8988T (cell line): ENCODE measurements around the gene SYCP3.
A peak's percentile ranks its signal among the peaks of the same experiment; 100 is the strongest.
"Not testable (repeated sequence)": the region's sequence is repeated elsewhere in the genome, so short reads cannot be mapped to it uniquely, and the experiment has no call there.

ENCODE experiments used
- DNase-seq: peaks from one replicate; pipeline ENCODE4 v3.0.0; 2011

Gene SYCP3

GRCh38 chr12:101710288-101710687, 29.0 kb downstream of the SYCP3 start:
- DNase-seq = no peak

GRCh38 chr12:101707131-101707782, 32.0 kb downstream of the SYCP3 start:
- DNase-seq = no peak

GRCh38 chr12:101706403-101706802, 32.9 kb downstream of the SYCP3 start:
- no peak for DNase-seq

GRCh38 chr12:101703487-101703886, 35.8 kb downstream of the SYCP3 start:
- no peak for DNase-seq

- no peak for DNase-seq
Measured at GRCh38 chr12:101700299-101700820, 38.9 kb downstream of the SYCP3 start.

- DNase-seq = no peak
Measured at GRCh38 chr12:101698800-101699347, 40.4 kb downstream of the SYCP3 start.

- DNase-seq = peak; percentile 37
Measured at GRCh38 chr12:101697930-101698799, 41.1 kb downstream of the SYCP3 start.

- DNase-seq = peak; percentile 67
Measured at GRCh38 chr12:101697197-101697929, 41.9 kb downstream of the SYCP3 start, which contains the start of gene CHPT1. Gene CHPT1, plus strand, starts transcription at chr12:101697640. Its CDS starts 222 bp downstream, at chr12:101697862.

GRCh38 chr12:101696251-101697196, 42.7 kb downstream of the SYCP3 start:
- DNase-seq = no peak

DNA sequence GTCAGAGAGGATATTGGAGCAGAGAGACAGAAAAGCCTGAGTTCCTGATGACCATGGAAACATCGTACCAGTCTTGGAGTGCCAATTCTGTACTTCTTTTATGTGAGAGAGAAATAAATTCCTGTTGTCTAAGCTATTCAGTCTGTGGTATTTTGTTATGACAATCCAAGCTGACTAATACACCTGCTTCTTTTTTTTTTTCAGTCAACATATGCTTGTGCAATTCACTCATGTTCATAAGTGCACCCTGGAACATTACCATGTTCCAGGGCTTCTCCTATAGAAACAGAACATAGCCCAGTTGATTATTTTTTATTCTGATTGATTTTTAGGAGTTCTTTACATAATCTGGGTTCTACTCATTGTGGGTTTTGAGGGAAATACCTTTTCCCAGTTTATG, 43.6 kb downstream of the SYCP3 start:
- no peak for DNase-seq

- no peak for DNase-seq
Measured at GRCh38 chr12:101694986-101695385, 44.3 kb downstream of the SYCP3 start.

- DNase-seq = no peak
Measured at GRCh38 chr12:101694297-101694848, 44.9 kb downstream of the SYCP3 start.

- no peak for DNase-seq
Measured at GRCh38 chr12:101691503-101692096, 47.7 kb downstream of the SYCP3 start.

GRCh38 chr12:101690544-101691098, 48.6 kb downstream of the SYCP3 start:
- DNase-seq = no peak

GRCh38 chr12:101686176-101686575, 53.1 kb downstream of the SYCP3 start:
- DNase-seq = no peak

DNA sequence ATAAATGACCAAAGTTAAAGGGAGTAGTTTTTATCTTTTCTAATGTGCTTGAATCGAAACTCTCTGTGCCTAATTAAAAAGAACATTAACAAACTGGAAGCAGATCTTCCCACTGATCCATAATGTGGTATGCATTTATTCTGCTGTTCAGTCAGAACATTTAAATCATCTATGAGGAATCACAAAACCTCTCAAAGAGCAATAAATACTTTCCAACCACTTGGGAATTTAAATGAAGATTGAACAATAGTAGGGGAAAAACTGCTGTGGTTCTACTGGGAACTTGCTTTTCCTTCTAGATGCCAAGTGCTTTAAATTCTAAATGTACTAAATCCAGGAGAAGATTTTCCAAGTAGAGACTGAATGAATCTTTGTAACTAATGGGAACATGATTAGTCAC, 54.2 kb downstream of the SYCP3 start:
- DNase-seq = no peak

- not testable (repeated sequence) for DNase-seq
Measured at GRCh38 chr12:101681627-101682026, 57.6 kb downstream of the SYCP3 start.

- DNase-seq = no peak
Measured at GRCh38 chr12:101680647-101681046, 58.6 kb downstream of the SYCP3 start.

DNA sequence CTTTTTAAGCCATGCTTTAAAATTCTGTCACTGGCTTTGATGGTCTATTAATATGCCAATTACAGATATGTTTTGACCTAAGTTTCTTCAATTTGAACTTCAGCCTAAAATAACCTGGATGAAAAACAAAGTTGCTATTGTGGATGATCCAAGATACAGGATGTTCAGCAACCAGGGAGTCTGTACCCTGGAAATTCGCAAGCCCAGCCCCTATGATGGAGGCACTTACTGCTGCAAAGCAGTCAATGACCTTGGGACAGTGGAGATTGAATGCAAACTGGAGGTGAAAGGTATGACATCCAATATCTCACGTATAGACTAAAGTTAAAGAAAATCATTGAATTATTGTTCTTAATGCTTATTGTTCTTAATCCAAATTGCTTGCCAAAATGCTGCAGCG, 59.0 kb downstream of the SYCP3 start:
- DNase-seq = no peak
